B cell (primary cell): Measurements from ENCODE around the gene TNFRSF12A. TPM values are rescaled to one million over a fixed set of nuclear protein-coding genes. Genes with fewer than 3 reads are reported as not detected.

ENCODE experiments used
- ATAC-seq: fragments of 200-7000 bp; cut with Tn5 transposase; one replicate; pipeline ENCODE4 v1.10.0; 2021; ENCODE audit warnings: low read depth, mild to moderate bottlenecking, moderate number of reproducible peaks, moderate library complexity
- CTCF ChIA-PET: fragments of 350-600 bp; sonication (Branson Sonifier 250); formaldehyde crosslinking; loops from one replicate; lab custom pipeline; 2021; ENCODE audit warnings: antibody characterized with exemption, inconsistent platforms; lab: Charles Lee
- POLR2A ChIA-PET: fragments of 350-600 bp; sonication (Branson Sonifier 250); formaldehyde crosslinking; loops from one replicate; lab custom pipeline; 2021; ENCODE audit warnings: antibody characterized with exemption; lab: Charles Lee
- DNase-seq: peaks from one replicate; pipeline ENCODE4 v3.0.0; 2013
- H2AFZ ChIP-seq: 2 replicates; pipeline ENCODE4 v1.6.1; 2012; ENCODE audit warnings: mild to moderate bottlenecking, low read depth, low read length; ENCODE audit not compliant: insufficient read depth, poor library complexity, severe bottlenecking
- H3K27ac ChIP-seq, 2 donors: 1 replicate in 1 of 2; 2 replicates in 1 of 2; pipeline ENCODE4 v1.5.1; 2012 to 2013; ENCODE audit warnings: low read length in 2 of 2, mild to moderate bottlenecking in 2 of 2, moderate library complexity in 1 of 2
- H3K27me3 ChIP-seq, 4 experiments: fragments of 200-600 bp in 1 of 4; sonication (generic) in 1 of 4; replicated peaks in 1 of 4; 1 replicate in 2 of 4; 2 replicates in 2 of 4; pipeline versions ENCODE4 v1.6.1 to v1.7.0; 2013 to 2016; ENCODE audit warnings: low read length in 3 of 4, mild to moderate bottlenecking in 2 of 4, mixed read lengths in 1 of 4, moderate library complexity in 1 of 4; ENCODE audit not compliant: insufficient read depth in 4 of 4, control insufficient read depth in 3 of 4; ENCODE audit errors: control extremely low read depth in 1 of 4
- H3K36me3 ChIP-seq, 2 experiments: replicated peaks in 1 of 2; 1 replicate in 1 of 2; 2 replicates in 1 of 2; pipeline versions ENCODE4 v1.6.1 to v1.7.1; 2013; ENCODE audit warnings: low read length in 1 of 2; ENCODE audit not compliant: insufficient read depth in 2 of 2, control insufficient read depth in 1 of 2; ENCODE audit errors: control extremely low read depth in 1 of 2, extremely low read depth in 1 of 2
- H3K4me1 ChIP-seq, 2 donors: fragments of 200-600 bp in 1 of 2; sonication (generic) in 1 of 2; 1 replicate in 1 of 2; 2 replicates in 1 of 2; pipeline versions ENCODE4 v1.5.1 to v1.6.1; 2013 to 2017; ENCODE audit warnings: low read length in 2 of 2; ENCODE audit not compliant: control insufficient read depth in 2 of 2, insufficient read depth in 2 of 2
- H3K4me2 ChIP-seq: replicated peaks from 2 replicates; pipeline ENCODE3; 2012; ENCODE audit warnings: mild to moderate bottlenecking, low read depth, low read length; ENCODE audit not compliant: poor library complexity, severe bottlenecking
- H3K4me3 ChIP-seq, 5 experiments: fragments of 200-600 bp in 1 of 5; sonication (generic) in 1 of 5; 1 replicate in 3 of 5; 2 replicates in 2 of 5; pipeline versions ENCODE4 v1.5.1 to v1.7.0; 2011 to 2016; ENCODE audit warnings: low read length in 4 of 5, mild to moderate bottlenecking in 4 of 5, low read depth in 2 of 5, control low read depth in 1 of 5, moderate library complexity in 1 of 5; ENCODE audit not compliant: insufficient read depth in 1 of 5; ENCODE audit errors: control extremely low read depth in 1 of 5, extremely low read depth in 1 of 5
- H3K79me2 ChIP-seq: fragments of 200-600 bp; sonication (generic); one replicate; pipeline ENCODE4 v1.6.0; 2016; ENCODE audit warnings: low read length; ENCODE audit not compliant: control insufficient read depth, insufficient read depth
- H3K9ac ChIP-seq: fragments of 200-600 bp; sonication (generic); 2 replicates; pipeline ENCODE4 v1.6.1; 2017; ENCODE audit warnings: mild to moderate bottlenecking, low read length, moderate library complexity
- H3K9me3 ChIP-seq, 3 donors: one replicate each; pipeline versions ENCODE4 v1.6.1 to v1.7.1; 2013; ENCODE audit warnings: low read length in 2 of 3; ENCODE audit not compliant: control insufficient read depth in 2 of 3, insufficient read depth in 1 of 3; ENCODE audit errors: control extremely low read depth in 1 of 3
- H4K20me1 ChIP-seq: 2 replicates; pipeline ENCODE4 v1.6.0; 2012; ENCODE audit warnings: mild to moderate bottlenecking, low read length; ENCODE audit not compliant: insufficient read depth, control insufficient read depth, poor library complexity, severe bottlenecking
- H3K27ac Mint-ChIP-seq: one replicate; pipeline ENCODE4 v1.8.0; 2021; ENCODE audit warnings: mixed read lengths
- H3K27me3 Mint-ChIP-seq: one replicate; pipeline ENCODE4 v1.8.0; 2021; ENCODE audit warnings: mixed read lengths
- H3K4me1 Mint-ChIP-seq: one replicate; pipeline ENCODE4 v1.8.0; 2021; ENCODE audit warnings: mixed read lengths
- H3K4me3 Mint-ChIP-seq: one replicate; pipeline ENCODE4 v1.8.0; 2021; ENCODE audit warnings: mixed read lengths
- H3K9me3 Mint-ChIP-seq: one replicate; pipeline ENCODE4 v1.8.0; 2022; ENCODE audit warnings: mixed read lengths; ENCODE audit not compliant: insufficient read depth
- CTCF ChIP-seq: fragments of 200-600 bp; IDR thresholded peaks from one replicate; pipeline ENCODE4 v1.8.0; 2022; ENCODE audit warnings: antibody characterized with exemption, mild to moderate bottlenecking
- EZH2 ChIP-seq: IDR thresholded peaks from 2 replicates; pipeline ENCODE4 v1.6.1; 2012; ENCODE audit warnings: borderline replicate concordance, low read depth, mild to moderate bottlenecking, moderate library complexity, low read length; ENCODE audit not compliant: insufficient read depth, poor library complexity, severe bottlenecking
- WGBS: methylation state at CpG from one replicate; pipeline ENCODE4 v1.1.5; 2013; ENCODE audit warnings: missing lambda C conversion rate; ENCODE audit not compliant: insufficient coverage; 5-methylcytosine and 5-hydroxymethylcytosine counted together
- intact Hi-C: fragments of 100-400 bp; cut with micrococcal nuclease; formaldehyde crosslinking; loops from one replicate; pipeline ENCODE4 v1.10.0; 2022
- polyA plus RNA-seq: library from polyadenylated mRNA; depleted of rRNA; stranded (reverse); fragments of >200 nt; gene quantifications from 2 replicates; pipeline ENCODE4 v1.2.3, GENCODE V29; 2012
- total RNA-seq, 2 donors: library from RNA; stranded (reverse); fragments of 120-200 nt in 1 of 2; gene quantifications; 1 replicate in 1 of 2; 2 replicates in 1 of 2; pipeline versions ENCODE4 v1.2.3 to v1.2.4, GENCODE V29; 2013 to 2022

Gene TNFRSF12A
- total and polyA plus RNA-seq, 2 donors (not counting 1 experiment from before 2014, with no cell fraction given) = 0.61 to 1.3 TPM

DNA sequence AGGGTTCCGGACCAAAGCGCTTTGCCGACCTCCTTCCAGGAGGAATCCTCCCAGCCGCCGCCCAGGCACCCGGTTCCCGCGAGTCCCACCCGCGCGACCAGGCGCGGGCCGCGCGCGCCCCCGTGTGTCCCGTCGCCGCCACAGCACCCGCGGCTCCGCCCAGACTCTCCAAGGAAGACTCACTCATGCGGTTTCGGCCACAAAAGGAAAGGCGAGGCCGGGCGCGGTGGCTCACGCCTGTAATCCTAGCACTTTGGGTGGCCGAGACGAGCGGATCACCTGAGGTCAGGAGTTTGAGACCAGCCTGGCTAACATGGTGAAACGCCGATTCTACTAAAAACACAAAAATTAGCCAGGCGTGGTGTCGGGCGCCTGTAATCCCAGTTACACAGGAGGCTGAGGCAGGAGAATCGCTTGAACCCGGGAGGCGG is 36.4 kb upstream of the TNFRSF12A start:
- ChIA-PET POLR2A (no interaction called here), CTCF (interaction anchor here (0.9 to 1.9 kb wide), 4 partner anchors 17 to 57 kb away, joined by 3 to 7 read pairs (median 5); no protein-coding TSS in a partner anchor)
- ATAC-seq (peak; percentile 48), DNase-seq (peak; percentile 79)
- Histone ChIP-seq H3K27me3 (peaks cover 0 to 12% (median 1%) of the 10 kb centered on the region in 4 experiments), H3K4me2 (peak overlapping the region; percentile 83), H3K4me1 (peaks cover 18 to 39% of the 10 kb centered on the region in 2 donors), H3K4me3 (peak overlapping the region in 3 of 5 experiments; percentile 29 to 55 (median 42)), H3K9me3 (no peaks in the 10 kb centered on the region), H3K36me3 (no peaks in the 10 kb centered on the region), H3K9ac (peak overlapping the region; percentile 45), H4K20me1 (peaks cover 5% of the 10 kb centered on the region), H3K27ac (no peak overlapping the region), H2AFZ (peak overlapping the region; percentile 76), H3K79me2 (peaks cover 6% of the 10 kb centered on the region)
- no peaks in the 10 kb centered on the region for H3K9me3 Mint-ChIP-seq
- no peak overlapping the region for H3K27ac Mint-ChIP-seq
- H3K4me3 Mint-ChIP-seq = peak overlapping the region; percentile 63
- whole genome bisulfite sequencing = 7% methylated on average over 40 of the region's 42 CpGs
- H3K27me3 Mint-ChIP-seq = no peaks in the 10 kb centered on the region
- H3K4me1 Mint-ChIP-seq = peaks cover 21% of the 10 kb centered on the region
- TF ChIP-seq EZH2 (no peak), CTCF (peak; percentile 97)
- intact Hi-C loops = loop anchor here (1.0 to 5.0 kb wide), 4 partner anchors 18 to 206 kb away; partner anchors contain the start of genes ELOB and FLYWCH2

DNA sequence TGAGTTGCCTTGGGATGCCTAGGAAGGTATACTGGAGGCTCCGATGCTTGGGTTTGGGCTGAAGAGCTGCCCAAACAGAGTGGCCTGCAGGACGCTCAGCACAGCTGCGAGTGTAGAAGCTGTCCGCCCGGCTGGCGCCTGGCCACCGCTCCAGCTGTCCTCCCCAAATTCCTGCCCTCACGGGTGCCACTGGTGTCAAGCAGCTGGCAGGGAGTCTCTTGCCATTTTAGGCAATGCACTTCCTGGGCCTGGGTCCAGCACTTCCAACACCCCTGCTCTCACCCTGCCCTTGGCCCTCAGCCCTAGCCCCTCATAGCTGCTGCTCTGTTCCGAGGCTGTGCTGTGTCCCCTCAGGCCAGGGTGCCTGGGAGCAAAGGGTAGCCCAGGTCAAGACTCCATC is 34.7 kb upstream of the TNFRSF12A start:
- CTCF ChIA-PET = interaction anchor here (1.6 kb wide), 1 partner anchor 17 kb away, joined by 4 read pairs; no protein-coding TSS in a partner anchor
- TF ChIP-seq EZH2 = no peak
- TF ChIP-seq CTCF = no peak

More for the DNA sequence above, 34.7 kb upstream of the TNFRSF12A start:
- H3K9me3 Mint-ChIP-seq = no peaks in the 10 kb centered on the region
- ATAC-seq (no peak), DNase-seq (no peak)
- Histone ChIP-seq H3K4me1 (peaks cover 13 to 31% of the 10 kb centered on the region in 2 donors), H3K4me2 (no peak overlapping the region), H3K4me3 (no peak overlapping the region), H3K27ac (no peak overlapping the region), H4K20me1 (no peaks in the 10 kb centered on the region), H2AFZ (no peak overlapping the region), H3K9ac (no peak overlapping the region), H3K79me2 (no peaks in the 10 kb centered on the region), H3K27me3 (peaks cover 0 to 4% (median 0%) of the 10 kb centered on the region in 4 experiments), H3K9me3 (no peaks in the 10 kb centered on the region), H3K36me3 (no peaks in the 10 kb centered on the region)
- H3K27ac Mint-ChIP-seq = no peak overlapping the region
- peaks cover 18% of the 10 kb centered on the region for H3K4me1 Mint-ChIP-seq
- H3K4me3 Mint-ChIP-seq = no peak overlapping the region
- H3K27me3 Mint-ChIP-seq = no peaks in the 10 kb centered on the region
- intact Hi-C loops = no loop called here
- POLR2A ChIA-PET = no interaction called here
- 92% methylated on average over 9 of the region's 9 CpGs for WGBS
